CD14-positive monocyte (primary cell): ENCODE data around the gene MESD. TPM values are rescaled to one million over a fixed set of nuclear protein-coding genes. Genes with fewer than 3 reads are reported as not detected.

Experiments used
- DNase-seq, 3 donors: peaks; one replicate each; pipeline ENCODE4 v3.0.0-alpha.2; 2011 to 2022
- H2AFZ ChIP-seq: 2 replicates; pipeline ENCODE4 v1.6.0; 2012; ENCODE audit warnings: mild to moderate bottlenecking, low read depth, low read length, inconsistent platforms; ENCODE audit not compliant: insufficient read depth, poor library complexity, severe bottlenecking
- H3K27ac ChIP-seq, 2 donors: 1 replicate in 1 of 2; 2 replicates in 1 of 2; pipeline ENCODE4 v1.5.1; 2012 to 2013; ENCODE audit warnings: low read length in 2 of 2, control low read depth in 1 of 2, inconsistent platforms in 1 of 2, low read depth in 1 of 2, mild to moderate bottlenecking in 1 of 2
- H3K27me3 ChIP-seq, 2 donors: one replicate each; pipeline versions ENCODE4 v1.6.0 to v1.6.1; 2011 to 2013; ENCODE audit warnings: low read length in 2 of 2; ENCODE audit not compliant: control insufficient read depth in 2 of 2, insufficient read depth in 2 of 2
- H3K36me3 ChIP-seq, 2 donors: replicated peaks in 1 of 2; 1 replicate in 1 of 2; 2 replicates in 1 of 2; pipeline versions ENCODE4 v1.5.1 to v1.6.1; 2012 to 2013; ENCODE audit warnings: low read length in 2 of 2, control low read depth in 1 of 2, inconsistent platforms in 1 of 2, mild to moderate bottlenecking in 1 of 2; ENCODE audit not compliant: insufficient read depth in 2 of 2, control insufficient read depth in 1 of 2
- H3K4me1 ChIP-seq, 2 donors: 1 replicate in 1 of 2; 2 replicates in 1 of 2; pipeline versions ENCODE4 v1.5.1 to v1.6.1; 2012 to 2013; ENCODE audit warnings: low read length in 2 of 2, control low read depth in 1 of 2, inconsistent platforms in 1 of 2, mild to moderate bottlenecking in 1 of 2, moderate library complexity in 1 of 2; ENCODE audit not compliant: insufficient read depth in 2 of 2, control insufficient read depth in 1 of 2
- H3K4me2 ChIP-seq: replicated peaks from 2 replicates; pipeline ENCODE3; 2012; ENCODE audit warnings: low read length, moderate library complexity, mild to moderate bottlenecking; ENCODE audit not compliant: poor library complexity, severe bottlenecking; ENCODE audit errors: extremely low read depth
- H3K4me3 ChIP-seq, 3 experiments: fragments of 200-600 bp in 1 of 3; sonication (generic) in 1 of 3; replicated peaks in 1 of 3; 1 replicate in 2 of 3; 2 replicates in 1 of 3; pipeline ENCODE4 v1.5.1; 2011 to 2013; ENCODE audit warnings: low read length in 3 of 3, mild to moderate bottlenecking in 3 of 3, control low read depth in 2 of 3, low read depth in 2 of 3, inconsistent platforms in 1 of 3, moderate library complexity in 1 of 3
- H3K79me2 ChIP-seq: 2 replicates; pipeline ENCODE4 v1.6.0; 2012; ENCODE audit warnings: mild to moderate bottlenecking, control low read depth, inconsistent platforms, low read length, moderate library complexity; ENCODE audit not compliant: insufficient read depth
- H3K9ac ChIP-seq: 2 replicates; pipeline ENCODE4 v1.6.0; 2017; ENCODE audit warnings: low read length, mild to moderate bottlenecking; ENCODE audit not compliant: insufficient read depth, poor library complexity, severe bottlenecking
- H3K9me3 ChIP-seq, 2 donors: replicated peaks in 1 of 2; 1 replicate in 1 of 2; 2 replicates in 1 of 2; pipeline versions ENCODE4 v1.5.1 to v1.6.1; 2012 to 2013; ENCODE audit warnings: low read length in 2 of 2, control low read depth in 1 of 2; ENCODE audit not compliant: control insufficient read depth in 1 of 2, insufficient read depth in 1 of 2
- H4K20me1 ChIP-seq: 2 replicates; pipeline ENCODE4 v1.6.0; 2012; ENCODE audit warnings: mild to moderate bottlenecking, low read length, control low read depth, moderate library complexity; ENCODE audit not compliant: insufficient read depth
- H3K27ac Mint-ChIP-seq, 7 donors: one replicate each; pipeline ENCODE4 v1.8.0; 2020; ENCODE audit warnings: mild to moderate bottlenecking in 7 of 7, mixed read lengths in 7 of 7, moderate library complexity in 6 of 7, inconsistent platforms in 2 of 7
- H3K27me3 Mint-ChIP-seq, 3 donors: one replicate each; pipeline ENCODE4 v1.8.0; 2021 to 2022; ENCODE audit warnings: low read depth in 3 of 3, mild to moderate bottlenecking in 3 of 3, mixed read lengths in 3 of 3, moderate library complexity in 3 of 3, inconsistent platforms in 1 of 3
- H3K36me3 Mint-ChIP-seq, 2 donors: one replicate each; pipeline ENCODE4 v1.8.0; 2020; ENCODE audit warnings: mixed read lengths in 2 of 2, inconsistent platforms in 1 of 2, mild to moderate bottlenecking in 1 of 2
- H3K4me1 Mint-ChIP-seq: one replicate; pipeline ENCODE4 v1.8.0; 2020; ENCODE audit warnings: mild to moderate bottlenecking, mixed read lengths
- H3K4me3 Mint-ChIP-seq, 2 donors: one replicate each; pipeline ENCODE4 v1.8.0; 2020; ENCODE audit warnings: mild to moderate bottlenecking in 2 of 2, mixed read lengths in 2 of 2, moderate library complexity in 1 of 2
- H3K9me3 Mint-ChIP-seq, 7 donors: one replicate each; pipeline ENCODE4 v1.8.0; 2020 to 2022; ENCODE audit warnings: mixed read lengths in 7 of 7, mild to moderate bottlenecking in 6 of 7, moderate library complexity in 6 of 7, inconsistent platforms in 2 of 7
- WGBS: methylation state at CpG from one replicate; pipeline ENCODE4 v1.1.5; 2013; ENCODE audit warnings: missing lambda C conversion rate; ENCODE audit not compliant: insufficient coverage; 5-methylcytosine and 5-hydroxymethylcytosine counted together
- intact Hi-C, 2 donors: fragments of 100-400 bp; cut with micrococcal nuclease; formaldehyde crosslinking; loops; one replicate each; pipeline versions ENCODE4 v1.15.0 to v1.15.1; 2023
- polyA plus RNA-seq, 3 donors: library from polyadenylated mRNA; depleted of rRNA in 1 of 3; unstranded in 2 of 3; stranded (reverse) in 1 of 3; fragments of 300-500 nt in 2 of 3; fragments of >200 nt in 1 of 3; fragmentation: Illumina TruSeq in 2 of 3; gene quantifications; 1 replicate in 2 of 3; 2 replicates in 1 of 3; pipeline ENCODE4 v1.2.3, GENCODE V29; 2012 to 2021
- TF ChIP-seq, protein P1 (sequence below): fragments of 200-600 bp; IDR thresholded peaks from one replicate; pipeline ENCODE4 v1.8.0; 2022; ENCODE audit warnings: antibody characterized with exemption, mild to moderate bottlenecking

MESD gene
- polyA plus RNA-seq, 3 donors, result 5.6 to 15.7 (median 13.1) TPM

DNA sequence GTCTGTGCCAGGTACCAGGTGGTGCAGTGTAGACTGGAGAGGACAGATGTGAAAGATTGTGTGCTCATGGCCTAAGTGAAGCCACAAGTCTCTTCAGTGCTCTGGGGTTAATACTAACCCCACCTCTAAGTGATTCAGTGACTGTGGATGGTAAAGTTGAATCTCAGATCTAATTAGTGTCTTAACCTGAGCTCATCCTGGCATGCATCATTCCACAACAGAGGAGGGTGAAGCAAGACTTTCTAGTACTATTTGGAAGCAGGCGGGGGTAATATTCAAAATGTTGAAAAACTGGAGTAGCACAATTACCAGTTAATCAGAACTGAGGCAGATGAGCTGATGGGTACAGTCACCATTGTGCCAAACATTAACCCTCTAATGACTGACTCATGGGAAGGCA lies 2.8 kb upstream of the MESD start:
- Histone ChIP-seq H3K36me3 (no peaks in the 10 kb centered on the region), H3K27ac (no peak overlapping the region), H3K9me3 (peaks cover 0 to 3% of the 10 kb centered on the region in 2 donors), H3K4me3 (peak overlapping the region in 1 of 3 experiments; percentile 4), H3K9ac (no peak overlapping the region), H3K4me2 (peak overlapping the region; percentile 17), H3K4me1 (peaks cover 36 to 42% of the 10 kb centered on the region in 2 donors), H2AFZ (peak overlapping the region; percentile 11), H4K20me1 (no peaks in the 10 kb centered on the region), H3K79me2 (peaks cover 22% of the 10 kb centered on the region), H3K27me3 (no peaks in the 10 kb centered on the region)
- no peak for DNase-seq
- H3K4me3 Mint-ChIP-seq, result no peak overlapping the region
- peak overlapping the region in 1 of 7 donors; percentile 17 for H3K27ac Mint-ChIP-seq
- H3K36me3 Mint-ChIP-seq, result peaks cover 0 to 2% of the 10 kb centered on the region in 2 donors
- peaks cover 0 to 7% (median 4%) of the 10 kb centered on the region in 3 donors for H3K27me3 Mint-ChIP-seq
- TF ChIP-seq, protein P1, sequence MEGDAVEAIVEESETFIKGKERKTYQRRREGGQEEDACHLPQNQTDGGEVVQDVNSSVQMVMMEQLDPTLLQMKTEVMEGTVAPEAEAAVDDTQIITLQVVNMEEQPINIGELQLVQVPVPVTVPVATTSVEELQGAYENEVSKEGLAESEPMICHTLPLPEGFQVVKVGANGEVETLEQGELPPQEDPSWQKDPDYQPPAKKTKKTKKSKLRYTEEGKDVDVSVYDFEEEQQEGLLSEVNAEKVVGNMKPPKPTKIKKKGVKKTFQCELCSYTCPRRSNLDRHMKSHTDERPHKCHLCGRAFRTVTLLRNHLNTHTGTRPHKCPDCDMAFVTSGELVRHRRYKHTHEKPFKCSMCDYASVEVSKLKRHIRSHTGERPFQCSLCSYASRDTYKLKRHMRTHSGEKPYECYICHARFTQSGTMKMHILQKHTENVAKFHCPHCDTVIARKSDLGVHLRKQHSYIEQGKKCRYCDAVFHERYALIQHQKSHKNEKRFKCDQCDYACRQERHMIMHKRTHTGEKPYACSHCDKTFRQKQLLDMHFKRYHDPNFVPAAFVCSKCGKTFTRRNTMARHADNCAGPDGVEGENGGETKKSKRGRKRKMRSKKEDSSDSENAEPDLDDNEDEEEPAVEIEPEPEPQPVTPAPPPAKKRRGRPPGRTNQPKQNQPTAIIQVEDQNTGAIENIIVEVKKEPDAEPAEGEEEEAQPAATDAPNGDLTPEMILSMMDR, result no peak
- no CpG with 5 or more reads among the region's 1 CpG for WGBS
- H3K4me1 Mint-ChIP-seq, result peaks cover 39% of the 10 kb centered on the region
- intact Hi-C loops, result loop anchor here in 1 of 2 donors (2.0 to 10.0 kb wide), 2 partner anchors 114 to 1052 kb away; partner anchors contain the start of gene MEX3B
- peaks cover 0 to 12% (median 3%) of the 10 kb centered on the region in 7 donors for H3K9me3 Mint-ChIP-seq

DNA sequence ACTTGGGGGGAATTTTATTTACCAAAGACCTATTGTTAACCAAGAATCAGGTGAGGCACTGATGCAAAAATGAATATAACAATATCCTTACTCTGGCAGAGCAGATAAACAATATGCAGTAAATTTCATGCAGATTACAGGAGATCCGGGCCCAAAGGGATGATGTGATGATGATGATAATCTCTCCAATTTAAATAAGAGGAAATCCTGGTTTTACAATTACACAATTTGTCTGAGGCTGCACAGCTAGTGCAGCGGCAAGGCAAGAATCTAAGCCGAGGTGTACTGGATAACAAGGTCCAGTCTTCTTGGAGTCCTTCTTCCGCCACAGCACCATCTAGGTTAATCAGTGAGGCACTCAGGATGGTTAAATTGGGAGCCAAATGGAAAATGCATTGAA lies 2.4 kb upstream of the MESD start:
- H3K9me3 Mint-ChIP-seq, result peaks cover 0 to 11% (median 3%) of the 10 kb centered on the region in 7 donors

More for the DNA sequence above, 2.4 kb upstream of the MESD start:
- TF ChIP-seq, protein P1, result no peak
- peaks cover 41% of the 10 kb centered on the region for H3K4me1 Mint-ChIP-seq
- Histone ChIP-seq H3K9me3 (peaks cover 0 to 3% of the 10 kb centered on the region in 2 donors), H3K4me3 (peak overlapping the region in 1 of 3 experiments; percentile 4), H4K20me1 (no peaks in the 10 kb centered on the region), H3K9ac (no peak overlapping the region), H3K79me2 (peaks cover 26% of the 10 kb centered on the region), H3K27me3 (no peaks in the 10 kb centered on the region), H3K4me2 (peak overlapping the region; percentile 17), H3K4me1 (peaks cover 37 to 42% of the 10 kb centered on the region in 2 donors), H3K27ac (peak overlapping the region in 1 of 2 donors; percentile 4), H3K36me3 (no peaks in the 10 kb centered on the region), H2AFZ (peak overlapping the region; percentile 11)
- peaks cover under 1 to 3% of the 10 kb centered on the region in 2 donors for H3K36me3 Mint-ChIP-seq
- peak overlapping the region in 1 of 2 donors; percentile 11 for H3K4me3 Mint-ChIP-seq
- WGBS, result 49% methylated on average over 3 of the region's 4 CpGs
- H3K27me3 Mint-ChIP-seq, result peaks cover 0 to 7% (median 4%) of the 10 kb centered on the region in 3 donors
- H3K27ac Mint-ChIP-seq, result peak overlapping the region in 4 of 7 donors; percentile 3 to 85 (median 54)
- intact Hi-C loops, result loop anchor here in 1 of 2 donors (2.0 to 10.0 kb wide), 2 partner anchors 115 to 1053 kb away; partner anchors contain the start of gene MEX3B
- DNase-seq, result peak in 2 of 3 donors; percentile 19 to 32
